Breast epithelium (tissue), 3 donors: Measurements from ENCODE around the gene RHOT2.

Experiments
- CTCF ChIP-seq, 3 donors: fragments of 450-650 bp; IDR thresholded peaks; one replicate each; pipeline ENCODE4 v1.5.1; 2016 to 2017; ENCODE audit warnings: antibody characterized with exemption in 3 of 3, mild to moderate bottlenecking in 3 of 3, moderate library complexity in 3 of 3
- POLR2A ChIP-seq: fragments of 450-650 bp; IDR thresholded peaks from one replicate; pipeline ENCODE4 v1.6.1; 2016; ENCODE audit warnings: antibody characterized with exemption, mild to moderate bottlenecking, moderate library complexity
- POLR2AphosphoS5 ChIP-seq, 3 donors: sonication (generic); formaldehyde crosslinking; IDR thresholded peaks; one replicate each; pipeline ENCODE4 v1.6.1; 2017; ENCODE audit warnings: antibody characterized with exemption in 3 of 3

DNA sequence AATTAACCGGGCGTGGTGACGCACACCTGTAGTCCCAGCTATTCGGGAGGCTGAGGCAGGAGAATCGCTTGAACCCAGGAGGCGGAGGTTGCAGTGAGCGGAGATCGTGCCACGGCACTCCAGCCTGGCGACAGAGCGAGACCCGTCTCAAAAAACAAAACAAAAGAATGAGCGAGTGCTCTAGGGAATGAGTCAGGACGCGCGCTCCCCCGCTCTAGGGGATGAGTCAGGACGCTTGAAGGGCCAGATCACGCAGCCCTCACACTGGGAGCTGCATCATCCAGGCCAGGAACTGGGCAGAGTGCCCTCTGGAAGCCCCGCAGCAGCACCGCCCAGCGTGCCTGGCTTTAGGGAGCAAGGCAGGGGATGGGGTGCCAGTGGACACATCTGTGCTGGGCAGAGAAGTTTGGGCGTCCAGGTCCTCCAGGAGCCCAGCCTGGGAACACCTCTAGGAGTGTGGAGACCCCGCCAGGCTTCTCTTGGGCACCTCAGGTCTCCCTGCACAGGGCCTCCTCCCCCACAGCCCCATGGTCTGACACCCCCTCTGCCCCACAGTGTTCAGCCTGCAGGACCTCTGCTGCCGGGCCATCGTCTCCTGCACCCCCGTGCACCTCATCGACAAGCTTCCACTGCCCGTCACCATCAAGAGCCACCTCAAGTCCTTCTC is 41.0 kb upstream of the RHOT2 start:
- TF ChIP-seq CTCF (IDR thresholded peaks at IDR 0.05): no peak
- no peak for TF ChIP-seq POLR2AphosphoS5 (IDR thresholded peaks at IDR 0.05)
- no peak for TF ChIP-seq POLR2A
